ENCODE results near the gene VDAC2.

- TF ChIP-seq POLR2AphosphoS5 (IDR thresholded peaks at IDR 0.05; ENCODE audit: low read depth, low read length) (no peak; the same call in 1 of the 2 replicates), POLR2A (IDR thresholded peaks at IDR 0.05; ENCODE audit: low read depth, low read length) (no peak)
These were observed 553 bp downstream of the VDAC2 start for GRCh38 chr10:75211007-75211691.

Measured in GM12892 (cell line).